Fibroblast of mammary gland (primary cell): ENCODE results near the gene TEX54.
"Not testable (repeated sequence)": the region's sequence is repeated elsewhere in the genome, so short reads cannot be mapped to it uniquely, and the experiment has no call there.

Source experiments
- DNase-seq: peaks from one replicate; pipeline ENCODE4 v3.0.0-alpha.2; 2010; ENCODE audit warnings: low read depth
- H3K4me3 ChIP-seq: 2 replicates; pipeline ENCODE4 v1.5.1; 2011; ENCODE audit warnings: low read depth, mild to moderate bottlenecking, low read length, moderate library complexity; ENCODE audit not compliant: control insufficient read depth
- CTCF ChIP-seq: conservative IDR thresholded peaks from 2 replicates; pipeline ENCODE4 v1.5.1; 2011; ENCODE audit warnings: low read depth, low read length, inconsistent platforms; ENCODE audit not compliant: control insufficient read depth, insufficient read depth

The TEX54 gene

GRCh38 chr11:62860835-62861563, 28.4 kb upstream of the TEX54 start:
- TF ChIP-seq CTCF: no peak
- H3K4me3 ChIP-seq: no peak overlapping the region
- DNase-seq: no peak

DNA sequence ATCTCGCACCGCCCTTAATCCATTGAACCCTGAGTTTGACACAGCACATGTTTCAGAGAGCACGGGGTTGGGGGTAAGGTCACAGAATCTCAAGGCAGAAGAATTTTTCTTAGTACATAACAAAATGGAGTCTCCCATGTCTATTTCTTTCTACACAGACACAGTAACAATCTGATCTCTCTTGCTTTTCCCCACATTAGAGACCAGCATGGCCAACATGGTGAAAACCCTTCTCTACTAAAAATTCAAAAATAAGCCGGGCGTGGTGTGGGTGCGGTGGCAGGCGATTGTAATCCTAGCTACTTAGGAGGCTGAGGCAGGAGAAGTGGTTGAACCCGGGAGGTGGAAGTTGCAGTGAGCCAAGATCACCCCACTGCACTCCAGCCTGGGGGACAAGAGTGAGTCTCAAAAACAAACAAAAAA, 26.7 kb upstream of the TEX54 start:
- DNase-seq: not testable (repeated sequence)

DNA sequence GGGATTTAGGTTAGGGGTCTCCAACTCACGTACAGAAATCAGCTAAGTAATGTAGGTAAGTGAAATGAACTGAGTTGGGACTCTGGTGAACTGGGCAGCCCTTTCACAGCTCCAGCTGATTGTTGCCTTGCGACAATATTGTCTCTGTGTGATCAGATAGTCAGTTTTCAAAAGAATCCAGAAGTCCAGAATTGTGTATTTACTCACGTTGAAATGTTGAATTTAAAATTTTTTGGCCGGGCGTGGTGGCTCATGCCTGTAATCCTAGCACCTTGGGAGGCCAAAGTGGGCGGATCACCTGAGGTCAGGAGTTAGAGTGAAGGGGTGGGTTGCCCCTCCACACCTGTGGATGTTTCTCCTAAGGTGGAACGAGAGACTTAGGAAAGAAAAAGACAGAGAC, 25.6 kb upstream of the TEX54 start:
- no peak for TF ChIP-seq CTCF
- DNase-seq: no peak
- no peak overlapping the region for H3K4me3 ChIP-seq

More for the DNA sequence above, 26.7 kb upstream of the TEX54 start:
- not testable (repeated sequence) for H3K4me3 ChIP-seq

DNA sequence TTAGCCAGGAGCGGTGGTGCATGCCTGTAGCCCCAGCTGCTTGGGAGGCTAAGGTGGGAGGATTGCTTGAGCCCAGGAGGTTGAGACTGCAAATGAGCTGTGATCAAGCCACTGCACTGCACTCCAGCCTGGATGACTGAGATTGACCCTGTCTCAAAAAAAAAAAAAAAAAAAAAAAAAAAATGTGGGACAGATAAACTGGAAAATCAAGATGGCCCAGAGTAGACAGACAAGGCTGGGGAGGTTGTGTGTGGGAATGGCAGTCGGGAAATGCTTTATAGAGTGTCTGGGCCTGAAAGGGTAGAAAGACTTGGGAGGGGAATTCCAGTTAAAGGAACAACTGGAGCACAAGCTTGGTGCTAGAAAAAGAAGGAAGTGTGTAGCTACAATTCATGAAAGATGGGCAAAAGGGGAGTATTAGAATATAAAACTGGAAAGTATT, 24.9 kb upstream of the TEX54 start:
- DNase-seq: no peak
- H3K4me3 ChIP-seq: peak overlapping the region; percentile 6
- no peak for TF ChIP-seq CTCF

GRCh38 chr11:62856333-62856895, 23.8 kb upstream of the TEX54 start:
- DNase-seq: peak; percentile 16
- TF ChIP-seq CTCF: no peak
- H3K4me3 ChIP-seq: peak overlapping the region; percentile 71

- DNase-seq: peak; percentile 98
- TF ChIP-seq CTCF: no peak
- H3K4me3 ChIP-seq: peak overlapping the region; percentile 71
Measured at GRCh38 chr11:62855571-62856332, 23.1 kb upstream of the TEX54 start.
